ENCODE data around the gene MAGEB2.

The MAGEB2 gene

GRCh38 chrX:30261012-30261411 lies 45.6 kb downstream of the MAGEB2 start:
- no peaks in the 10 kb centered on the region for H3K79me2 ChIP-seq (ENCODE audit: insufficient read depth, low read length)
- H4K20me1 ChIP-seq (ENCODE audit: insufficient read depth, low read length): no peaks in the 10 kb centered on the region
- no peak for TF ChIP-seq EZH2 (IDR thresholded peaks at IDR 0.05; ENCODE audit: borderline replicate concordance, low read length)
- TF ChIP-seq CTCF (IDR thresholded peaks at IDR 0.05; ENCODE audit: low read length): no peak

GRCh38 chrX:30262763-30263162 lies 47.4 kb downstream of the MAGEB2 start:
- Histone ChIP-seq H3K4me1 (ENCODE audit: insufficient read depth, low read length, severe bottlenecking) (no peaks in the 10 kb centered on the region), H3K9me3 (ENCODE audit: low read length) (no peaks in the 10 kb centered on the region)
- TF ChIP-seq CTCF (IDR thresholded peaks at IDR 0.05; ENCODE audit: low read length): no peak
- no peak for TF ChIP-seq EZH2 (IDR thresholded peaks at IDR 0.05; ENCODE audit: borderline replicate concordance, low read length)

More at GRCh38 chrX:30261012-30261411, 45.6 kb downstream of the MAGEB2 start:
- H3K9me3 ChIP-seq (ENCODE audit: low read length): no peaks in the 10 kb centered on the region
- no peak overlapping the region for H3K27ac ChIP-seq (ENCODE audit: low read depth, low read length, poor library complexity, severe bottlenecking)
- no peaks in the 10 kb centered on the region for H3K36me3 ChIP-seq (ENCODE audit: insufficient read depth, low read length)
- H3K9me2 ChIP-seq (ENCODE audit: low read depth, low read length): no peaks in the 10 kb centered on the region
- H3F3A ChIP-seq (ENCODE audit: insufficient read depth, low read length): no peaks in the 10 kb centered on the region
- H3K4me1 ChIP-seq (ENCODE audit: insufficient read depth, low read length, severe bottlenecking): no peaks in the 10 kb centered on the region
- no peak overlapping the region for H3K4me2 ChIP-seq (ENCODE audit: low read length)
- H3K4me3 ChIP-seq (ENCODE audit: low read depth, low read length, poor library complexity, severe bottlenecking): no peak overlapping the region
- H3K27me3 ChIP-seq (ENCODE audit: insufficient read depth, low read length): no peaks in the 10 kb centered on the region
- H3K9ac ChIP-seq (ENCODE audit: low read length): no peak overlapping the region
- no peak overlapping the region for H2AFZ ChIP-seq (ENCODE audit: low read length)

More at GRCh38 chrX:30262763-30263162, 47.4 kb downstream of the MAGEB2 start:
- H3K27ac ChIP-seq (ENCODE audit: low read depth, low read length, poor library complexity, severe bottlenecking): no peak overlapping the region
- no peak overlapping the region for H3K4me3 ChIP-seq (ENCODE audit: low read depth, low read length, poor library complexity, severe bottlenecking)
- H2AFZ ChIP-seq (ENCODE audit: low read length): no peak overlapping the region
- no peak overlapping the region for H3K4me2 ChIP-seq (ENCODE audit: low read length)
- no peaks in the 10 kb centered on the region for H3K36me3 ChIP-seq (ENCODE audit: insufficient read depth, low read length)
- no peaks in the 10 kb centered on the region for H3F3A ChIP-seq (ENCODE audit: insufficient read depth, low read length)
- H3K9ac ChIP-seq (ENCODE audit: low read length): no peak overlapping the region
- H4K20me1 ChIP-seq (ENCODE audit: insufficient read depth, low read length): no peaks in the 10 kb centered on the region
- no peaks in the 10 kb centered on the region for H3K79me2 ChIP-seq (ENCODE audit: insufficient read depth, low read length)
- no peaks in the 10 kb centered on the region for H3K9me2 ChIP-seq (ENCODE audit: low read depth, low read length)
- no peaks in the 10 kb centered on the region for H3K27me3 ChIP-seq (ENCODE audit: insufficient read depth, low read length)
